NCI-H187 (cell line): ENCODE data around the gene APRT.
"Not testable (repeated sequence)": the region's sequence is repeated elsewhere in the genome, so short reads cannot be mapped to it uniquely, and the experiment has no call there.

Source experiments
- DNase-seq, 2 experiments: peaks; one replicate each; lab custom pipeline; 2025; lab: John Stamatoyannopoulos, UW

APRT gene

DNA sequence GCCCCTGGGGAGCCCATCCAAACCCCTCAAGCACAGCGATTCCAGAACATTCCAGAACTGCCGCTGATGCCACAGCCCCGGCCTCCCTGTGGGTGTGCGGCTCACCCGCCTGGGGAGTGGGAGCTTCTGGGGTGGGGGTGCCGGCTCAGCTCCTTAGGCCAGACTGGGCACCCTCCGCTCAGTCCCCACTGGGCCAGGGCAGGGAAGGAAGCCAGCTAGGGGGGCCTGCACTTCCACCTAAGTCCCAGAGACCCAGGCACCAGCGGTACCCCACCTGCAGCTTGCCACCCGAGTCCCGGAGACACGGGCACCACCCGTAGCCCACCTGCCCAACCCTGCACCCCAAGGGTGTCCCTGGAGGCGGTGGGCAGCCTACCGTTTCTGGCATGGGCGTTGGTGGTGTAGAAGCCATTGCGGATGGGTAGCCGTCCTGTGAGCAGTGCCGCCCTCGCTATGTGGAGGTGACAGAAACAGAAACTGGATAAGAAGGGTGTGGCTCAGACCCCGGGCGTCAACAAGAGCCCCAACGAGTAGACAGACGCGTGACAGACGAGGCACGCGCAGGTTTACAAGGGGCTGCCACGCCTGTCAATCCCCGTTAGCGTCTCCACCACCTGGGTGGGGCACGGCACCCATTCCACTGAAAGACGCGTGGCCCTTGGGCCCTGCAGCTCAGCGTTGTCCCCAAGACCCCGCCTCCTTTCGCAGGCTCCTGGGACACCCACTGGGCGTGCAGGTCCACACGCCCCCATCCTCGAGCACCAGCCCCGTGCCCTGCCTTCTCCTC, 30.0 kb upstream of the APRT start:
- no peak for DNase-seq

DNA sequence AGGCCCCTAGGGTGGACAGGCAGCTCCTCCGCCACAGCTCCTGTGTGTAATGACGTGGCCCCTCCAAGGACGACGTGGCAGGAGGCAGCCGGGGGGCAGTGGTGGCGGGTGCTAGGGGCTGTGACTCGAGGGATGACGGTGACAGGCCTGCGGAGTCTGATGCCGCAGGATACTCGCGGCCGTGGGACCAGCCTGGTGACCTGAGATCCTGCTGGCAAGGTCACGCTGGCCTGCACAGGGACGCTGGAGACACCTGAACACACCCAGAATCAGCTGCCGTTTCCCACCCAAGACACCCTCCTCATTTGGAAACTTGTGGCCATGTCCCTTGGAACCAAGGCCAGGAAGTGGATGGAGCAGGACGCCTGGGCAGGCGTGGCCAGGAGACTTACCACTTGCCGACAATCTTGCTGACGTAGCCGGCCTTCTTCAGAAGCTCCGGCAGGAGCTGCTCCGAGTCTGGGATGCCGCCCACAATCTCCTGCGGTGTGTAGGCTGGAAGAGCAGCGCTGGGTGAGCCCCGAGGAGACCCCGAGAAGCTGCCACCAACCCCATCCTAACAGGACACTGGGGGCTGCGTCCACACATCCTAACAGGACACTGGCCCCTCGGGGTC, 29.0 kb upstream of the APRT start:
- no peak for DNase-seq

DNA sequence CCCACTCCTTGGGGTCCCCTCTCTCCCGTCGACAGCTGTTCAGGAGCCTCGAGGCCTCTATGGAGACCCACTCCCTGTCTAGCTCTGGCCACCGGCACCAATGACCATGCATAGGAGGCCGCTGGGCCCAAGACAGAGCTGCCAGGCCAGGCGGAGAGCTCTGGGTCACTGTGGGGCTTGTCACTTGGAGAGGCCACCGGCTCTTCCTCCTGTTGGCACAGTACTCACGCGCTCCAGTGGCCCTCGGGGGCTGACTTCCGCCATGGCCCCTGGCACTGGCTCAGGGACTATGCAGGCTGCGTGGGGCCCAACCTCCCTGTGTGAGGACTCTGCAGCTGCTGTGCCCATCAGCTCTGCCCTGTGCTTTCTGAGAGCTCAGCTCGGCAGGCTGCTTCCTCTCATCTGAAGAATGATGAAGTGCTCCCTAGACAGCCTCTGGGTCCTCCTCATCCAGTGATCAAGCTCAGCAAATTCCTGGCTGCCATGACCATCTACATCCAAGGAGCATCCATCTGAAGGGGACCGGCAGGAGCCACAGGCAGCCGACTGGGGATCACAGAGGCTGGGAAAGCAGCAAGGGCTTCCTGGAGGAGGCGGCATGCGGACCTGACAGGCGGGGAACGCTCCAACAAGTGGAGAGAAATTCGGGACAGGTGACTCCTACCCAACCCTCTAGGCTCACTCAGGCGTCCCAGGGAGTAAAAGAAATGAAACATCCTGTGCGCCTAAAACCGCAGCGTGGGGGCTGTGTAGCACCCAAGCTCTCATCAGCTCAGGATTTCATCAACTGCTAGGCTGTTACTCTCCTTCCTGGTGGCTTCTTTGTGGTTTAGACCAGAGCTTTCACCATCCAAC, 28.2 kb upstream of the APRT start:
- DNase-seq = no peak

DNA sequence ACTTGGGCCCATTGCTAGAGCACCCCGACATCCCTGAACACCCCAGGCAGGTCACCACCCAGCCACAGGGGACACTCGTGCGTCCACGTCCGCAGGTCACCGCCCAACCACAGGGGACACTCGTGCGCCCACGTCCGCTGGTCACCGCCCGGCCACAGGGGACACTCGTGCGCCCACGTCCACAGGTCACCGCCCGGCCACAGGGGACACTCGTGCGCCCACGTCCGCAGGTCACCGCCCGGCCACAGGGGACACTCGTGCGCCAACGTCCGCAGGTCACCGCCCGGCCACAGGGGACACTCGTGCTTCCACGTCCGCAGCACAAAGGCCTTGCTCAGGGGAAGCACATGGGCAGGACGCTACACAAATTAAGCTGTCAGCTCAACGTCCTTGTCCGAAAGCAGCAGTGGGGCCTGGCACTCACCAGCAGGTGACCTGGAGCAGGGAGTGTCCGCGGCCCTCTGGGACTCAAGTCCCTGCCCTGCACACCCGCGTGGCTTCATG, 27.4 kb upstream of the APRT start:
- no peak for DNase-seq

DNA sequence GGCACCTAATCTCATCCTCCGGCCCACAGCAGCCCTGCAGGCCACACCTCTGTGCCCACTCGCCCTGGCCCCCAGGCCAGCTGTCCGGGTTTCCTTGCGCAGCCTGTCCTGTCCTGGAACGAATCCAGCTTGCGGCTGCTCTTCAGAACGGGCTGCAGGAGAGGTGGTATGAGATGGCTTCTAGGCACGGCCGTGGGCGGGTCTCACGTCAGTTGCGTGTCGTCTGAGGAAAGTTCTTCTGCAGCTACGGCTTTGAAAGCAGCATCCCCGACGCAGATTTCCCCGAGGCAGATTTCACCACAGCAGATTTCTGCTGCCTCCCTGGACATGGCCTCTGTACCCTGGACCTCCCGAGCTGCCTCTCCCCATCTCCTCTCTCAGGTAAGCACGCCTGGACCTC, 26.8 kb upstream of the APRT start:
- DNase-seq = no peak

DNA sequence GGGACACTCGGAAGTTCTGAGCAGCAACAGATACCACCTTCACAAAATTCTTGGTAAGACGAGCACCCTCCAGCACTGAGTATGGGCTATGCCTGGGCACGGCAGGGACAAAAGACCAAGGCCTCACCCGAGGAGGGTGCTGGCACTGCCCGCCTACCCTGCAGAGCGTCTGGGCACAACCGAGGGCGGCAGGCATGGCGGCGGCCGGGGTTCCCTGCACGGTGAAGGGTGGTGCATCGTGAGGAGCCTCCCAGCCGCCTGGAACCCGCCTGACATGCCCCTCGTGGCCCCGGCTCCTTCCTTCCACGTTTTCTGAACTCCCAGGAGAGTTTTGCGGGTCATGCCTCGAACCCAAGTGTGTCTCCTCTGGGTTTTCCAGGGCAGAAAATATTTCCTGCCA, 26.1 kb upstream of the APRT start:
- DNase-seq = no peak

DNA sequence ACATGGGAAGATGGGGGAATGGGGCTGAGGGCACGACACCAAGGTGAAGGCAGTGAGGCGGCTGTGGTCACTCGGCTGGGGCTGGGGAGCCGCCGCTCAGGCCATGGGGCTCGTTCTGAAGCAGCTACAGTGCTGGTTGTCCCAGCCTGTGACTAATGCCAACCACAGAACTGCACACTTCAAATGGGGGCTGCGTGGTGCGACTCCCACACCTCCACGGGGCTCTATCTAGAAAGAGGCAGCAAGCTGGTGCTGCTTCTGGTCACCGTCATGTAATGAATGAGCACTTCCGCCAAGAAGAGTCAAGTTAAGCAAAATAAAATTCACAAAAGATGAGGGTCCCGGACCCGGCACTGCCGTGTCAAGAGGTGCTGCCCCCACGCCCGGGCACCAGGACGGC, 25.1 kb upstream of the APRT start:
- DNase-seq = no peak

DNA sequence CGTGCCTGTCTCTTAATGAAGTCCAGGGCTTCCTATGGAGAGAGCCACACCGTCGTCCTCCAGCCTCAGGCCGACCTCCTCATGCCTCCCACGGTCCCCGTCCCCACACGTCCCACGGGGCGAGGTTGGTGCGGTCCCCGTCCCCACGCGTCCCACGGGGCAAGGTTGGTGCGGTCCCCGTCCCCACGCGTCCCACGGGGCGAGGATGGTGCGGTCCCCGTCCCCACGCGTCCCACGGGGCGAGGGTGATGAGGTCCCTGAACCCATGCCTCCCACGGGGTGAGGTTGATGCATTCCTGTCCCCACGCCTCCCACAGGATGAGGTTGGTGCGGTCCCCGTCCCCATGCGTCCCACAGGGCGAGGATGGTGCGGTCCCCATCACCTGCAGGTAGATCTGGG, 24.1 kb upstream of the APRT start:
- no peak for DNase-seq

DNA sequence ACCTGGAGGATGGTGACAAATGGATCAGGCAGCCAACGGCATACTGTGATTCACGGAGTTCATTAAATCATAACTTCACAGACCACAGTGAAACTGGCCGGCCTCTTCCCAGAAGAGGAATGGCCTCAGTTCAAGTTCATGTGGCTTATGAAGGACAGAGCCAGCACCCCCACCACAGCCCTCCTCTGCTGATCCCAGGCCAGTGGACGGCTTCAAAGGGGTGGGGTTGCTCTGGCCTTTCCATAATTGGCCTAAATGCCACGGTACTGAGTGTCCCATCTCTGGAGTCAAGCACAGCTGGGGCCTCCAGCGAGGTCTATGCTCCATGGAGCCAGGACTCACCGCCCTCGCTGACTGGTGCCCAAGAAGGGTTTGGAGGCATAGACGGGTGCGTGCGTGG, 23.7 kb upstream of the APRT start:
- no peak for DNase-seq

DNA sequence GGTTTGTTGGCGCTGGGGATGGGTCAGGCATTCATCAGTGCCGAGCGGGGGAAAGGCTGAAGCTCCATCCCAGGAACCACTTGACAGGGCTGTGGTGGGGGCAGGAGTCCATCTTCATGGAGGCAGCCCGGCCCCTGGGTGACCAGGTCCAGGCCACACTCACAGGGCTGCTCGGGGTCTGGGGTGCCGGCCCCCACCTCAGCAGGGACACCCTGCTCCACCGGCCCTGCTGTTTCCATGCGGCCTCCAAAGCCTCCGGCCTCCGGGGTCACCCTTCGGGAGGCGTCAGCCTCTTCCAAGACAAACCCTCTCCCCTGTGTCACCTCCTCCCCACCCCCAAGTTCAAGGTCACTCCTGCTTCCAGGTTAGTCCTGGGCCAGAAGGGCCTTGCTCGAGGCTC, 22.9 kb upstream of the APRT start:
- DNase-seq = no peak

DNA sequence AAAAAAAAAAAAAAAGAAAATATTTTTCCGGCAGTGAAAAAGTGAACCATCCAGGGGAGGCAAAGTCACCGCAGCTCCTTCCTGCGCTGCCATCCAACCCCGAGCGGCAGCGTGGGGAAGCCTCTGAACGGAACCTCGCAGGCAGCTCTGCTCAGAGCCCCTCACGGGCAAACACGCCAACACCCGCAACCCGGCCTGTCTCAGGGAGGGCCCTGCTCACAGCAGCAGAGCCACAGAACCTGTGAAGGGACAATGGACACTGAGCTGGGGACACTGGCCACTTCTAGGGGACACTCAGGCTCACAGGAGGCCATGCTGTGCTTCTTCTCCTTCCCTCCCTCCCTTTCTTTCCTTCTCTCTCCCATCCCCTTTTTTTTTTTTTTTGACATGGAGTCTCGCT, 21.4 kb upstream of the APRT start:
- no peak for DNase-seq

DNA sequence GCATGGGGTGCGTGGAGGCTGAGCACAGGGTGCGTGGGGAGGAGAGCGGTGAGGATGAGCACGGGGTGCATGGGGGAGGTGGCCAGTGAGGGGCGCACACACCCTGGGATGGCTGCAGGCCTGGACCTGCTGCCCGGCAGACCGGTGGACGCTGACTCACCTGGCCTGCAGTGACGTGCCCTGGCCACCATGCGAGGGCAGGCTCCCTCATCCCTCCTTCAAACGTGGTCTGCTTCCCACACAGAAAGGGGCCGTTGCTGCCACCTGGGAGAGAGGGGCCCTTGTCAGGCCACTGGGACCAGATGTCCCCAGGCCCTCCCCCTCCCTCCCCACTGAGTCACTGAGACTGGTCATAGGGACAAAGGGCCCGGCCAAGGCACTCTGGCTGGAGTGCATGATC, 20.1 kb upstream of the APRT start:
- no peak for DNase-seq

DNA sequence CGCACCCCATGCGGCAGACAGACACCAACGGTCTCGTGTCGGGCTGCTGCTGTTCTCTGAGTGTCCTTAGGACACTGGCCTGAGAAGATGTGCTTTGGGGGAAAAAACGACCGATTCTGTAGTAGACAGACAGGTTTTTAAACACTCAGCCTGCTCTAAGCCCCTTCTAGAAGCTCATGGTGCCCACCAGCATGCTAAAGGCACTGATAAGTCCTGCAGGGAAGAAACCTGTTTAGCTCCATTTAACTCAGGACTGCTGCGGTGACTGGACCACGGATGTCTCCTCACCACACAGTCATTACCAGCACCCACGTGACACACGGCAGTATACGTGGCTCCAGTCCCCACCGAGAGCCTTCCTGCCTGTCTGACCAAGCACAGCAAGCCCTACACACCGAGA, 19.1 kb upstream of the APRT start:
- DNase-seq = no peak

DNA sequence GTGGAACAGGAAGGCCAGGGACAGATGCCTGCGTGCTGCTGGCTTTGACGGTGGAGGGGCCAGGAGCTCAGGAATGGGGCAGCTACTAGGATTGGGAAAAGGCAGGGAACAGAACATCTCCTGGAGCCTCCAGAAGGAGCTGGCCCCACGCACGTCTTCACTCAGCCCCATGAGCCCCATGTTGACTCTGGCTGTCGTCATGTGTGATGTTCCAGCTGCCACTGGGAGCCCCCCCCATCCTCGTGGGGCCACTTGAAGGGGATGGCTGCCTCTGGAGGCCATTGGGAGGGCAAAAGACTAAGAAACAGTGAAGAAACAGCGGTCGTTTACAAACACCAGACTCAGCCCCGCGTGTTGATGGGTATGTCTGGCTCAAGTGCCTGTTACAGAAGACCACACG, 18.5 kb upstream of the APRT start:
- no peak for DNase-seq

DNA sequence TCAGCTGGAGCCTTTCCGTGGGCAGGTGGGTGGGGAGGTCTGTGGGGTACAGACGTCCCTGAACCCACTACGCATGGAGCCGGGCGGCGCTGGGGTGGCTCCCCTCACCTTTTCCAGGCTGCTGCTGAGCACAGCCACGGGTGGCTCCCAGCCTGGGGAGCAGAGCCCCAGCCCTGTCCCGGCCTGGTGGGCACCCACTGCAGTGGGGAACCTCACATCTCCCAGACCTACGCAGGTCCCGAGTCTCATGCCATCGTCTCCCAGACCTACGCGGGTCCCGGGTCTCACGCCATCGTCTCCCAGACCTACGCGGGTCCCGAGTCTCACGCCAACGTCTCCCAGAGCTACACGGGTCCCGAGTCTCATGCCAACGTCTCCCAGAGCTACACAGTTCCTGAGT, 17.0 kb upstream of the APRT start:
- DNase-seq = no peak

DNA sequence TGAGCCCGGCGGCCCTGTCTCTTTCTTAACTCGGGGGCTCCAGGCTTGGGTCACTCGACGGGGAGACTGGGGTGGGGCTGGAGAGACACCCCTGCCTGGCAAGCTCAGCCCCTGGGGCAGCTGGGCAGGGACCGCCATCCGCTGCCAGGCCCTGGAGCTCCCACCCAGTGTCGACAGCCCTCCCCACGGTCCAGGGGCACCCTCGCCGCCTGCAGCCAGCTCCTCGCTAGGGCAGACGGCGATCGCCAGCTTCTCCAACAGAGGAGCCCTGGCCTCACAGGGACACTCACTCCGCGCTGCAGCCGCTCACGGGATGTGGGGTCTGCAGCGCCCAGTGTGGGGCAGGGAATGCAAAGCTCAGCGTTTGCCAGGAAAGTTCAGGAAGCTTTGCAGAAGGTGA, 16.0 kb upstream of the APRT start:
- no peak for DNase-seq

DNA sequence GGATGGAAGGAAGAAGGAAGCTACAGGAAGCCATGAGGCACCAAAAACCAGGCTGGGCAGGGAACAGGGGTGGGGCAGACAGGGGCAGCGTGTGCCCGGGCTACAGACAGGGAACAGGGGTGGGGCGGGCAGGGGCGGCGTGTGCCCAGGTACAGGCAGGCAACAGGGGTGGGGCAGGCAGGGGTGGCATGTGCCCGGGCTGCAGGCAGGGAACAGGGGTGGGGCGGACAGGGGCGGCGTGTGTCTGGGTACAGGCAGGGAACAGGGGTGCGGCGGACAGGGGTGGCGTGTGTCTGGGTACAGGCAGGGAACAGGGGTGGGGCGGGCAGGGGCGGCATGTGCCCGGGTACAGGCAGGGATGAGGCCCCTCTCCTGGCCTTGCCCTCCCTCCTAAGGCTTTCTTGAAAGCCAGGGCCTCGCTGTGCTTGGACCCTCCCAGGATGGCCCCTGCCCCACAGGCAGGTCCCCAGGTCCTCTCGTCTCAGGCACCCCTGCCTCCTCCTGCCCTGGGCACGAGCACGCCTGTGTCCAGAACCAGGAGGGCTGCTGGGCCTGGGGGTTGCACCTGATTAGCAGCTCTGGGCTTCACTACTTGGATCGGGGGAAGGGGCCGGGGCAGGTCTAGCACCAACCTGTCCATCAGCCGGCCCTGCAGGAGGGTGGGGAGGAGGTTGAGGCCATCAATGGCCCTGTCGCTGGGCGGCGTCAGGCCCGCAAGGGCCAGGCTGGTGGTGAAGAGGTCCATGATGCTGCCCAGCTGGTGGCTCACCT, 14.5 kb upstream of the APRT start:
- no peak for DNase-seq

DNA sequence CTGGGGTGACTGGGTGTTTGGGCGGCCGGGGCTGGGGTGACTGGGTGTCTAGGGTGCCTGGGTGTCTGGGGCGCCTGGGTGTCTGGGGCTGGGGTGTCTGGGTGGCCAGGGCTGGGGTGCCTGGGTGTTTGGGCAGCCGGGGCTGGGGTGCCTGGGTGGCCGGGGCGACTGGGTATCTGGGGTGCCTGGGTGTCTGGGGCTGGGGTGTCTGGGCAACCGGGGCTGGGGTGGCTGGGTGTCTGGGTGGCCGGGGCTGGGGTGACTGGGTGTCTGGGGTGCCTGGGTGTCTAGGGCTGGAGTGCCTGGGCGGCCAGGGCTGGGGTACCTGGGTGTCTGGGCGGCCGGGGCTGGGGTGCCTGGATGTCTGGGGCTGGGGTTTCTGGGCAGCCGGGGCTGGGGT, 13.4 kb upstream of the APRT start:
- DNase-seq = no peak

DNA sequence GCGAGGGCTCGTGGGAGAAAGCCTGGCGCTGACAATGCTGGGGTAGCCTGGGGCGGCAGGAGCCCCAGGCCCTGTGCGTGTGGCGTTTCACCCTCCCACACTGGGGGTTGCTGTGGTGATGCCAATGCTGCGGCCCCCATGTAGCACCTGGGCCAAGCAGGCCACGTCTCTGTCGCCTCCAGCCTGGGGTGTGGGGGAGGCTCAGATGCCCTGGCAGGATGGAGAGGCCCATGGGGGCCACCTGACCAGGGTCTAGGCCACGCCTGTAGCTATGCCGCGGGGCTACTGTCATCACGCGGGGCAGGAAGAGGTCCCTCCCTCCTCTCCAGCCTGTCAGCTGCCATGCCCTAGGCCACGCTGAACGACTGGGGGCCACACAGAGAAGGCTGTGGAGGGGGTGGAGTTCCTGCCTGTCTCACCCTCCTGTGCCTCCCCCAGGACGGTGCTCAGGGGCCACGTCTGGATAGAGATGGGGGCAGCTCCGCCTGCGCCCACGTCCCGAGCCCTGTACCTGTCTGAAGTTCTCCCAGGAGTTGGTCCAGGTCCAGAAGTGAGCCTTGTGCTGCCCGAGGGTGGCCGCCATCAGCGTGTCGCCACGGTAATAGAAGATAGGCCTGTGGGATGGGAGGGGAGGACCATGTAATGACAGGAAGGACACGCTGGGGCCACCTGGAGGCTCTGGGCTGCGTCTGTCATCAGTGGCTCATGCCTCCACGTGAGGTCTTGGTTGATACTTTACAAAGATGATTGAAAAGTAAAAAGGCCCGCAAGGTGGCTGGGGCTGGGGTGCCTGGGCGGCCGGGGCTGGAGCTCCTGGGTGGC, 12.7 kb upstream of the APRT start:
- no peak for DNase-seq

DNA sequence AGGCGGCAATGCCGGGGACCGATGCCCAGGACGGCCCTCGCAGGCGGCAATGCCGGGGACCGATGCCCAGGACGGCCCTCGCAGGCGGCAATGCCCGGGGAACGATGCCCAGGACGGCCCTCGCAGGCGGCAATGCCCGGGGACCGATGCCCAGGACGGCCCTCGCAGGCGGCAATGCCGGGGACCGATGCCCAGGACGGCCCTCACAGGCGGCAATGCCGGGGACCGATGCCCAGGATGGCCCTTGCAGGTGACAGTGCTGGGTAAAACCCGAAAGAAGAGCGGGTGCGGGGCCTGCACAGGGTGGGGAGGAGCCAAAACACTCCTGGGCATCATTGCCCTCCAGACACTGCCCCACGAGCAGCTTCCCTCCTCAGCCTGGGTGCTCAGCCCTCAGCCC, 11.9 kb upstream of the APRT start:
- not testable (repeated sequence) for DNase-seq
